HCT116 (cell line): ENCODE results near the gene SIT1. TPM values are rescaled to one million over a fixed set of nuclear protein-coding genes. Genes with fewer than 3 reads are reported as not detected.

Experiments used
- ATAC-seq: fragments of 200-7000 bp; cut with Tn5 transposase; 2 replicates; pipeline ENCODE4 v1.9.1; 2020; ENCODE audit warnings: mild to moderate bottlenecking, moderate library complexity
- BruUV-seq: library from RNA; stranded (reverse); fragments of 400-500 nt; replicated peaks from 2 replicates; lab custom pipeline; 2021; lab: Mats Ljungman, UMichigan
- CTCF ChIA-PET: fragments of 300-600 bp; sonication (Branson Sonifier 250); formaldehyde crosslinking; loops from one replicate; lab custom pipeline; 2021; ENCODE audit warnings: antibody characterized with exemption; lab: Charles Lee
- POLR2A ChIA-PET: fragments of 300-600, 350-600 bp; sonication (Branson Sonifier 250); formaldehyde crosslinking; loops from one replicate; lab custom pipeline; 2021; ENCODE audit warnings: antibody characterized with exemption; lab: Charles Lee
- RAD21 ChIA-PET, 2 experiments: fragments of 300-600 bp; sonication (Branson Sonifier 250); formaldehyde crosslinking; loops; one replicate each; lab custom pipeline; 2023; ENCODE audit warnings: low total read pairs in 2 of 2; ENCODE audit not compliant: uncharacterized antibody in 2 of 2, unreplicated experiment in 2 of 2, low non-redundant PET in 1 of 2; lab: Charles Lee
- DNase-seq: peaks from one replicate; pipeline ENCODE4 v3.0.0-alpha.2; 2010; ENCODE audit warnings: low read depth, low spot score
- H2AFZ ChIP-seq: fragments of 200-600 bp; shearing (Covaris generic), sonication (generic); 2 replicates; pipeline ENCODE4 v1.6.1; 2017; ENCODE audit warnings: low read depth, mixed run types, mixed read lengths, antibody characterized with exemption, low read length; ENCODE audit not compliant: poor library complexity, severe bottlenecking
- H3K27ac ChIP-seq: 2 replicates; pipeline ENCODE4 v1.5.1; 2012; ENCODE audit warnings: low read depth, low read length
- H3K27me3 ChIP-seq: fragments of 200-600 bp; sonication (generic); 2 replicates; pipeline ENCODE4 v1.6.1; 2016; ENCODE audit warnings: mixed run types, low read length, mixed read lengths; ENCODE audit not compliant: insufficient read depth
- H3K36me3 ChIP-seq, 2 experiments: fragments of 200-500 bp in 1 of 2; fragments of 200-600 bp in 1 of 2; sonication (Bioruptor generic) in 1 of 2; sonication (generic) in 1 of 2; 2 replicates each; pipeline versions ENCODE4 v1.5.1 to v1.6.1; 2014 to 2016; ENCODE audit warnings: low read length in 2 of 2, inconsistent platforms in 1 of 2, mixed read lengths in 1 of 2, mixed run types in 1 of 2; ENCODE audit not compliant: insufficient read depth in 2 of 2, control insufficient read depth in 1 of 2
- H3K4me1 ChIP-seq, 2 experiments: fragments of 200-600 bp in 1 of 2; sonication (generic) in 1 of 2; 2 replicates each; pipeline versions ENCODE4 v1.5.1 to v1.6.1; 2012 to 2017; ENCODE audit warnings: low read length in 2 of 2, inconsistent platforms in 1 of 2, mild to moderate bottlenecking in 1 of 2, mixed read lengths in 1 of 2, mixed run types in 1 of 2, moderate library complexity in 1 of 2; ENCODE audit not compliant: insufficient read depth in 2 of 2, control insufficient read depth in 1 of 2
- H3K4me2 ChIP-seq: fragments of 200-600 bp; sonication (generic); 2 replicates; pipeline ENCODE4 v1.6.1; 2017; ENCODE audit warnings: mixed run types, low read length, mixed read lengths
- H3K4me3 ChIP-seq, 2 experiments: fragments of 200-600 bp in 1 of 2; sonication (generic) in 1 of 2; replicated peaks in 1 of 2; 2 replicates each; pipeline ENCODE4 v1.5.1; 2011 to 2016; ENCODE audit warnings: low read length in 2 of 2, control low read depth in 1 of 2, low read depth in 1 of 2, mild to moderate bottlenecking in 1 of 2, mixed read lengths in 1 of 2, mixed run types in 1 of 2
- H3K79me2 ChIP-seq: fragments of 200-600 bp; sonication (generic); 2 replicates; pipeline ENCODE4 v1.6.1; 2017; ENCODE audit warnings: mild to moderate bottlenecking, mixed run types, low read length, moderate library complexity, mixed read lengths; ENCODE audit not compliant: insufficient read depth
- H3K9ac ChIP-seq: fragments of 200-600 bp; sonication (generic); 2 replicates; pipeline ENCODE4 v1.6.1; 2016; ENCODE audit warnings: low read length, mixed read lengths
- H3K9me2 ChIP-seq: fragments of 200-600 bp; sonication (generic), shearing (Covaris generic); 2 replicates; pipeline ENCODE4 v1.6.1; 2017; ENCODE audit warnings: mixed run types, mild to moderate bottlenecking, moderate library complexity; ENCODE audit not compliant: insufficient read depth
- H3K9me3 ChIP-seq, 2 experiments: fragments of 200-500 bp in 1 of 2; fragments of 200-600 bp in 1 of 2; sonication (Bioruptor generic) in 1 of 2; sonication (generic) in 1 of 2; 2 replicates each; pipeline ENCODE4 v1.6.1; 2014 to 2017; ENCODE audit warnings: low read length in 2 of 2, mixed read lengths in 2 of 2, inconsistent platforms in 1 of 2, low read depth in 1 of 2, mild to moderate bottlenecking in 1 of 2, mixed run types in 1 of 2, moderate library complexity in 1 of 2; ENCODE audit not compliant: control insufficient read depth in 1 of 2, insufficient read depth in 1 of 2
- H4K20me1 ChIP-seq: fragments of 200-600 bp; sonication (generic), shearing (Covaris generic); 2 replicates; pipeline ENCODE4 v1.6.1; 2017; ENCODE audit warnings: mixed run types, mild to moderate bottlenecking, moderate library complexity; ENCODE audit not compliant: insufficient read depth
- CEBPB ChIP-seq: IDR thresholded peaks from 2 replicates; pipeline ENCODE4 v1.6.1; 2012; ENCODE audit warnings: low read depth
- CTCF ChIP-seq, 3 experiments: fragments of 200-600 bp in 1 of 3; sonication (generic) in 1 of 3; IDR thresholded peaks in 2 of 3; conservative IDR thresholded peaks in 1 of 3; 2 replicates each; pipeline ENCODE4 v1.5.1; 2012 to 2017; ENCODE audit warnings: low read depth in 2 of 3, low read length in 2 of 3, antibody characterized with exemption in 1 of 3, borderline replicate concordance in 1 of 3, control low read depth in 1 of 3, mild to moderate bottlenecking in 1 of 3, mixed read lengths in 1 of 3, mixed run types in 1 of 3, moderate library complexity in 1 of 3; ENCODE audit not compliant: insufficient read depth in 1 of 3
- ELF1 ChIP-seq: IDR thresholded peaks from 2 replicates; pipeline ENCODE4 v1.6.1; 2012; ENCODE audit warnings: low read depth, borderline replicate concordance
- EZH2 ChIP-seq: fragments of 200-600 bp; sonication (generic); IDR thresholded peaks from 2 replicates; pipeline ENCODE4 v1.6.1; 2017; ENCODE audit warnings: antibody characterized with exemption, mixed run types
- POLR2AphosphoS5 ChIP-seq: IDR thresholded peaks from 2 replicates; pipeline ENCODE4 v1.6.1; 2011; ENCODE audit warnings: mild to moderate bottlenecking, low read depth, low read length, moderate library complexity
- ZNF274 ChIP-seq: fragments of 200-500 bp; sonication (Bioruptor generic); IDR thresholded peaks from 2 replicates; pipeline ENCODE4 v1.6.1; 2014; ENCODE audit warnings: mild to moderate bottlenecking, low read depth, low read length, inconsistent platforms
- intact Hi-C: fragments of 100-400 bp; cut with micrococcal nuclease; formaldehyde crosslinking; loops from 2 replicates; pipeline ENCODE4 v1.10.0; 2022
- total RNA-seq: library from RNA; stranded (reverse); gene quantifications from one replicate; pipeline ENCODE4 v1.2.1, GENCODE V29; 2021; ENCODE audit not compliant: unreplicated experiment

SIT1 gene
- total RNA-seq, 1 experiment from 2014 or later, result not detected

GRCh38 chr9:35661756-35662350 lies 11.1 kb upstream of the SIT1 start (continued):
- no peak for TF ChIP-seq POLR2AphosphoS5
- TF ChIP-seq EZH2, result no peak
- TF ChIP-seq ELF1, result no peak
- no peak for TF ChIP-seq CEBPB
- TF ChIP-seq ZNF274, result no peak
- TF ChIP-seq, all 23 proteins: peak for 0

GRCh38 chr9:35660966-35661415 lies 10.3 kb upstream of the SIT1 start:
- peak; percentile 33 for DNase-seq
- TF ChIP-seq ZNF274, result no peak
- TF ChIP-seq CTCF (IDR thresholded peaks at IDR 0.05 in 2 of 3, conservative IDR thresholded peaks at IDR 0.05 in 1 of 3; ENCODE audit: borderline replicate concordance in 1 of 3, insufficient read depth in 1 of 3, low read depth in 2 of 3, low read length in 2 of 3), result peak in 2 of 3 experiments; percentile 48; a peak in 4 of 6 replicates
- Histone ChIP-seq H3K9me3 (no peaks in the 10 kb centered on the region), H3K9me2 (no peaks in the 10 kb centered on the region), H3K4me3 (no peak overlapping the region), H3K36me3 (peaks cover 6 to 27% of the 10 kb centered on the region in 2 experiments; a peak in 3 of 4 replicates), H4K20me1 (no peaks in the 10 kb centered on the region), H3K27me3 (no peaks in the 10 kb centered on the region), H3K4me1 (peaks cover 22 to 62% of the 10 kb centered on the region in 2 experiments; a peak in 3 of 4 replicates), H3K4me2 (0 out of 2 replicates have a peak overlapping the region, but pooled peaks have one; percentile 2), H3K79me2 (peaks cover 28% of the 10 kb centered on the region; the same call in 1 of the 2 replicates), H3K27ac (peak overlapping the region; percentile 33), H3K9ac (no peak overlapping the region), H2AFZ (no peak overlapping the region)
- CTCF ChIA-PET, result interaction anchor here (0.8 to 3.2 kb wide), 12 partner anchors 9 to 221 kb away, joined by 3 to 33 read pairs (median 4); partner anchors contain the start of genes CREB3, GBA2, HINT2 and RGP1
- RAD21 ChIA-PET, result interaction anchor here in 1 of 2 experiments (1.3 kb wide), 1 partner anchor 35 kb away, joined by 3 read pairs; no protein-coding TSS in a partner anchor
- ATAC-seq, result no peak
- no TSS peak for BruUV-seq
- POLR2A ChIA-PET, result interaction anchor here (1.5 to 1.6 kb wide), 2 partner anchors 57 to 71 kb away, joined by 4 to 10 read pairs; partner anchors contain the start of genes CREB3 and TLN1
- intact Hi-C loops, result no loop called here
